SH-SY5Y (cell line): ENCODE measurements around the gene AUP1.

Experiments
- GATA2 ChIP-seq: IDR thresholded peaks from 2 replicates; pipeline ENCODE4 v1.6.1; 2011; ENCODE audit warnings: mild to moderate bottlenecking, low read depth, low read length
- GATA3 ChIP-seq: IDR thresholded peaks from 2 replicates; pipeline ENCODE4 v1.6.1; 2011; ENCODE audit warnings: low read depth, mild to moderate bottlenecking, low read length, moderate library complexity

Gene AUP1

GRCh38 chr2:74534411-74534810 is 4.9 kb upstream of the AUP1 start:
- TF ChIP-seq GATA2 (no peak), GATA3 (no peak)

- TF ChIP-seq GATA2 (no peak), GATA3 (no peak)
These were observed 4.0 kb upstream of the AUP1 start for GRCh38 chr2:74533464-74533863.

GRCh38 chr2:74532222-74532621 is 2.7 kb upstream of the AUP1 start:
- TF ChIP-seq GATA2 (no peak), GATA3 (no peak)

- TF ChIP-seq GATA2 (no peak), GATA3 (no peak)
These were observed 2.2 kb upstream of the AUP1 start for GRCh38 chr2:74531666-74532065.

GRCh38 chr2:74530239-74531187 is 1.0 kb upstream of the AUP1 start:
- peak; percentile 4; the same call in 1 of the 2 replicates for TF ChIP-seq GATA2
- no peak for TF ChIP-seq GATA3

- TF ChIP-seq GATA3 (no peak), GATA2 (no peak)
These were observed 728 bp downstream of the AUP1 start for GRCh38 chr2:74528600-74529356.

GRCh38 chr2:74527741-74528140 is 1.8 kb downstream of the AUP1 start:
- TF ChIP-seq GATA2 (no peak), GATA3 (no peak)

GRCh38 chr2:74526649-74527230 is 2.8 kb downstream of the AUP1 start:
- no peak for TF ChIP-seq GATA2
- TF ChIP-seq GATA3: no peak

GRCh38 chr2:74525717-74526648 is 3.5 kb downstream of the AUP1 start, which contains the start of gene DQX1:
TSS of gene DQX1 (minus strand) at chr2:74526231. CDS start at chr2:74525729, 502 bp downstream.
- TF ChIP-seq GATA3 (no peak), GATA2 (no peak)

- TF ChIP-seq GATA3: no peak
- no peak for TF ChIP-seq GATA2
These were observed 4.4 kb downstream of the AUP1 start for GRCh38 chr2:74524955-74525716.

- TF ChIP-seq GATA2 (no peak), GATA3 (no peak)
These were observed 5.5 kb downstream of the AUP1 start for GRCh38 chr2:74524005-74524404.

GRCh38 chr2:74522516-74522915 is 7.0 kb downstream of the AUP1 start:
- no peak for TF ChIP-seq GATA3
- no peak for TF ChIP-seq GATA2
